OCI-LY3 (cell line): ENCODE results near the gene KDM4C.

Experiments used
- EZH2phosphoT487 ChIP-seq: fragments of 200-600 bp; shearing (Covaris generic); IDR thresholded peaks from 2 replicates; pipeline ENCODE4 v1.6.1; 2018; ENCODE audit warnings: antibody characterized with exemption, mixed run types, low read depth
- TF ChIP-seq, protein P1 (sequence below): fragments of 200-600, 300-600 bp; sonication (generic); IDR thresholded peaks from 2 replicates; pipeline ENCODE4 v1.5.1; 2014; ENCODE audit warnings: antibody characterized with exemption, low read length, low read depth

DNA sequence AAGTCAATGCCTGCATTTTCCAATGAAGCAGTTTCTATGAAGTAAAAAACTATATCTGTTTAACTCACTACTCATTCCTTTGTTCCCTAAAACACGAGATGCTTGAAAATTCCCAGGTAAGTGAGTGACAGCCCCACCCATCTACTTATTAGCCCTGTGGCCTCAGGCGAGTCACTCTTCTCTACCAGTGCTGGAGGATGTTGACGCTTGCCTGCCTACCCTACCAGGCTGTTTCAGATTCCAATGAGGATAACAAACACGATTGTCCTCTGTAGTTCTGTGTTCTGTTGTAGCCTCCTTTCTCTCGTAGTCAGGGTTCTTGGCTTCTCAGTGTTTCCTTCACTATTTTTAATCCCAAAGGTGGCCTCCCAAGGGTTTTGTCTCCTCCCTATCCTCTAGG lies 388.8 kb downstream of the KDM4C start:
- TF ChIP-seq, protein P1, sequence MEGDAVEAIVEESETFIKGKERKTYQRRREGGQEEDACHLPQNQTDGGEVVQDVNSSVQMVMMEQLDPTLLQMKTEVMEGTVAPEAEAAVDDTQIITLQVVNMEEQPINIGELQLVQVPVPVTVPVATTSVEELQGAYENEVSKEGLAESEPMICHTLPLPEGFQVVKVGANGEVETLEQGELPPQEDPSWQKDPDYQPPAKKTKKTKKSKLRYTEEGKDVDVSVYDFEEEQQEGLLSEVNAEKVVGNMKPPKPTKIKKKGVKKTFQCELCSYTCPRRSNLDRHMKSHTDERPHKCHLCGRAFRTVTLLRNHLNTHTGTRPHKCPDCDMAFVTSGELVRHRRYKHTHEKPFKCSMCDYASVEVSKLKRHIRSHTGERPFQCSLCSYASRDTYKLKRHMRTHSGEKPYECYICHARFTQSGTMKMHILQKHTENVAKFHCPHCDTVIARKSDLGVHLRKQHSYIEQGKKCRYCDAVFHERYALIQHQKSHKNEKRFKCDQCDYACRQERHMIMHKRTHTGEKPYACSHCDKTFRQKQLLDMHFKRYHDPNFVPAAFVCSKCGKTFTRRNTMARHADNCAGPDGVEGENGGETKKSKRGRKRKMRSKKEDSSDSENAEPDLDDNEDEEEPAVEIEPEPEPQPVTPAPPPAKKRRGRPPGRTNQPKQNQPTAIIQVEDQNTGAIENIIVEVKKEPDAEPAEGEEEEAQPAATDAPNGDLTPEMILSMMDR: no peak
- TF ChIP-seq EZH2phosphoT487: no peak
